CD4-positive, alpha-beta memory T cell (primary cell): Measurements from ENCODE around the gene MYB. TPM values are rescaled to one million over a fixed set of nuclear protein-coding genes. Genes with fewer than 3 reads are reported as not detected.
"Not testable (repeated sequence)": the region's sequence is repeated elsewhere in the genome, so short reads cannot be mapped to it uniquely, and the experiment has no call there.

Experiments
- CTCF ChIA-PET: fragments of 350-600 bp; sonication (Branson Sonifier 250); formaldehyde crosslinking; loops from one replicate; lab custom pipeline; 2021; ENCODE audit warnings: inconsistent platforms; ENCODE audit not compliant: partially characterized antibody; lab: Charles Lee
- POLR2A ChIA-PET: fragments of 350-600 bp; sonication (Branson Sonifier 250); formaldehyde crosslinking; loops from one replicate; lab custom pipeline; 2021; ENCODE audit not compliant: partially characterized antibody; lab: Charles Lee
- DNase-seq, 5 donors: peaks; one replicate each; pipeline versions ENCODE4 v3.0.0 to v3.0.0-alpha.2; 2020 to 2022; ENCODE audit warnings: mixed read lengths in 1 of 5
- H3K27ac ChIP-seq: one replicate; pipeline ENCODE4 v1.7.0; 2013; ENCODE audit warnings: low read depth, low read length
- H3K27me3 ChIP-seq: 2 replicates; pipeline ENCODE4 v1.7.0; 2013; ENCODE audit warnings: mild to moderate bottlenecking, low read length, moderate library complexity; ENCODE audit not compliant: insufficient read depth
- H3K36me3 ChIP-seq: 2 replicates; pipeline ENCODE4 v1.7.0; 2013; ENCODE audit warnings: mild to moderate bottlenecking, low read length, moderate library complexity; ENCODE audit not compliant: insufficient read depth
- H3K4me1 ChIP-seq: 2 replicates; pipeline ENCODE4 v1.7.0; 2013; ENCODE audit warnings: mild to moderate bottlenecking, low read length, moderate library complexity; ENCODE audit not compliant: insufficient read depth
- H3K4me3 ChIP-seq, 2 donors: one replicate each; pipeline ENCODE4 v1.7.0; 2013; ENCODE audit warnings: low read length in 2 of 2, mild to moderate bottlenecking in 1 of 2
- H3K9me3 ChIP-seq, 2 donors: one replicate each; pipeline ENCODE4 v1.7.0; 2013; ENCODE audit warnings: low read length in 2 of 2, control low read depth in 1 of 2; ENCODE audit not compliant: control insufficient read depth in 1 of 2
- H3K27ac Mint-ChIP-seq, 7 donors: one replicate each; pipeline ENCODE4 v1.8.0; 2020 to 2021; ENCODE audit warnings: mixed read lengths in 7 of 7, mild to moderate bottlenecking in 6 of 7, inconsistent platforms in 3 of 7, moderate library complexity in 3 of 7
- H3K27me3 Mint-ChIP-seq, 2 donors: one replicate each; pipeline ENCODE4 v1.8.0; 2020 to 2021; ENCODE audit warnings: mixed read lengths in 2 of 2
- H3K36me3 Mint-ChIP-seq, 2 donors: one replicate each; pipeline ENCODE4 v1.8.0; 2020 to 2021; ENCODE audit warnings: mixed read lengths in 2 of 2, inconsistent platforms in 1 of 2, mild to moderate bottlenecking in 1 of 2
- H3K4me1 Mint-ChIP-seq, 4 donors: one replicate each; pipeline ENCODE4 v1.8.0; 2020 to 2021; ENCODE audit warnings: mixed read lengths in 4 of 4, mild to moderate bottlenecking in 1 of 4
- H3K4me3 Mint-ChIP-seq, 8 donors: one replicate each; pipeline ENCODE4 v1.8.0; 2020 to 2021; ENCODE audit warnings: mixed read lengths in 8 of 8, mild to moderate bottlenecking in 7 of 8, moderate library complexity in 6 of 8, inconsistent platforms in 3 of 8
- H3K9me3 Mint-ChIP-seq, 8 donors: one replicate each; pipeline ENCODE4 v1.8.0; 2020 to 2021; ENCODE audit warnings: mixed read lengths in 8 of 8, mild to moderate bottlenecking in 5 of 8, inconsistent platforms in 3 of 8, moderate library complexity in 1 of 8
- intact Hi-C: fragments of 100-400 bp; cut with micrococcal nuclease; formaldehyde crosslinking; loops from one replicate; pipeline ENCODE4 v1.15.1; 2023
- polyA plus RNA-seq, 2 donors: library from polyadenylated mRNA; unstranded; fragments of 300-500 nt; fragmentation: Illumina TruSeq; gene quantifications; one replicate each; pipeline ENCODE4 v1.2.3, GENCODE V29; 2021
- total RNA-seq, 2 experiments: library from RNA; stranded (reverse); gene quantifications; one replicate each; pipeline ENCODE4 v1.2.3, GENCODE V29; 2021

The MYB gene
- total and polyA plus RNA-seq, 4 experiments from 2014 or later, result 0.31 to 4.7 (median 2.1) TPM

GRCh38 chr6:135150481-135150880 is 30.6 kb upstream of the MYB start:
- POLR2A ChIA-PET, H3K27ac Mint-ChIP-seq, H3K4me1 ChIP-seq, H3K27ac ChIP-seq, H3K36me3 Mint-ChIP-seq, H3K4me3 Mint-ChIP-seq, H3K9me3 Mint-ChIP-seq, H3K36me3 ChIP-seq, intact Hi-C loops, CTCF ChIA-PET, H3K4me3 ChIP-seq, H3K27me3 Mint-ChIP-seq, H3K9me3 ChIP-seq, DNase-seq, H3K27me3 ChIP-seq: not testable (repeated sequence)
- peaks cover 8 to 22% (median 16%) of the 10 kb centered on the region in 4 donors for H3K4me1 Mint-ChIP-seq

DNA sequence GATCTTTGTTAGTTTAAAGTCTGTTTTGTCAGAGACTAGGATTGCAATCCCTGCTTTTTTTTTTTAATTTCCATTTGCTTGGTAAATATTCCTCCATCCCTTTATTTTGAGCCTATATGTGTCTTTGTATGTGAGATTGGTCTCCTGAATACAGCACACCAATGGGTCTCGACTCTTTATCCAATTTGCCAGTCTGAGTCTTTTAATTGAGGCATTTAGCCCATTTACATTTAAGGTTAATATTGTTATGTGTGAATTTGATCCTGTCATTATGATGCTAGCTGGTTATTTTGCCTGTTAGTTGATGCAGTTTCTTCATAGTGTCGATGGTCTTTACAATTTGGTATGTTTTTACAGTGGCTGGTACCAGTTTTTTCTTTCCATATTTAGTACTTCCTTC is 27.0 kb upstream of the MYB start:
- not testable (repeated sequence) for H3K4me1 Mint-ChIP-seq

DNA sequence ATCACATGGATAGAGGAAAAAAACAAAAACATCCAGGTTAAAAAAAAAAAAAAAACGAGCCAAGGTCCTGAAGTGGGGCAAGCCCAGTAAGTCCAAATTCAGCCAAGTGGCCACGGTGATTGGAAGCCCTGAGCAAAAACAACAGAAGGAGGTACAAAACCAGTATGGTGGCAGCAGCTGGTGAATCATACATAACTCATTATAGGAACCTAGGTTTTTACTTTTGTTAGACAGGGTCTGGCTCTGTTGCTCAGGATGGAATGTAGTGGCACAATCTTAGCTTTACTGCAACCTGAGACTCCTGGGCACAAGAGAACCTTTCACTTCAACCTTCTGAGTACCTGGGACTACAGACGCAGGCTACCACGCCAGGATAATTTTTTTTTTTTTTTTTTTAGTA is 22.7 kb upstream of the MYB start:
- Mint-ChIP-seq H3K4me3 (no peak overlapping the region), H3K4me1 (peaks cover 4 to 26% (median 8%) of the 10 kb centered on the region in 4 donors), H3K27ac (no peak overlapping the region), H3K9me3 (peaks cover 0 to 1% (median 0%) of the 10 kb centered on the region in 8 donors), H3K27me3 (peaks cover 1 to 4% of the 10 kb centered on the region in 2 donors), H3K36me3 (no peaks in the 10 kb centered on the region)
- POLR2A ChIA-PET, result interaction anchor here (1.2 kb wide), 1 partner anchor 10 kb away, joined by 3 read pairs; no protein-coding TSS in a partner anchor
- Histone ChIP-seq H3K4me1 (peaks cover 10% of the 10 kb centered on the region), H3K27me3 (no peaks in the 10 kb centered on the region), H3K9me3 (no peaks in the 10 kb centered on the region), H3K36me3 (no peaks in the 10 kb centered on the region), H3K4me3 (no peak overlapping the region), H3K27ac (no peak overlapping the region)
- CTCF ChIA-PET, result interaction anchor here (0.7 to 0.8 kb wide), 2 partner anchors 32 to 1047 kb away, joined by 3 read pairs; no protein-coding TSS in a partner anchor
- intact Hi-C loops, result no loop called here
- DNase-seq, result no peak

More for the DNA sequence above, 27.0 kb upstream of the MYB start:
- H3K27ac ChIP-seq, H3K27ac Mint-ChIP-seq, H3K4me3 ChIP-seq, H3K9me3 Mint-ChIP-seq, POLR2A ChIA-PET, H3K4me3 Mint-ChIP-seq, H3K27me3 Mint-ChIP-seq, H3K9me3 ChIP-seq, H3K36me3 Mint-ChIP-seq, H3K4me1 ChIP-seq, intact Hi-C loops, H3K27me3 ChIP-seq, H3K36me3 ChIP-seq, DNase-seq: not testable (repeated sequence)
- CTCF ChIA-PET, result interaction anchor here (1.1 to 2.0 kb wide), 2 partner anchors 9 to 11 kb away, joined by 3 to 7 read pairs; no protein-coding TSS in a partner anchor

DNA sequence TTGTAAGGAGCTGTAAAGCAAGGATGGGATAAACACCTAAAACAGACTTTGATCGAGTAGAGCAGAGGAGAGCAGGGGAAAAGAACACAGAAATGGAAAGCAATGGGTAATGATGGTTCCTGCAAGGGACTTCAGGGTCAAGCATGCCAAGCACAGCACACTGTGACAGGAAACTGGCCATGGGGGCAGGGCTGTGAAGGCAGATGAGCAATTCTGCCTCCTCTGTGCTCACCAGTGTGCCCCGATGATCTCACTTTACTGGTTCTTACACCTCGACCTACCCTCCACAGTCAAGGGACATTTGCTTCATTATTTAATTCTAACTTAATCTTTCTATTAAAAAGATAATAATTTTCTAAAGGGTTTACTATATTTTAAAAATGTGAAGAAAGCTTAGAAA is 21.6 kb upstream of the MYB start:
- Histone ChIP-seq H3K9me3 (no peaks in the 10 kb centered on the region), H3K4me3 (no peak overlapping the region), H3K4me1 (peaks cover 12% of the 10 kb centered on the region), H3K27me3 (no peaks in the 10 kb centered on the region), H3K36me3 (no peaks in the 10 kb centered on the region), H3K27ac (no peak overlapping the region)
- Mint-ChIP-seq H3K4me3 (no peak overlapping the region), H3K36me3 (no peaks in the 10 kb centered on the region), H3K4me1 (peaks cover 6 to 27% (median 11%) of the 10 kb centered on the region in 4 donors), H3K9me3 (peaks cover 0 to 1% (median 0%) of the 10 kb centered on the region in 8 donors), H3K27me3 (peaks cover 1 to 4% of the 10 kb centered on the region in 2 donors), H3K27ac (no peak overlapping the region)
- POLR2A ChIA-PET, result no interaction called here
- CTCF ChIA-PET, result interaction anchor here (1.2 kb wide), 1 partner anchor 9 kb away, joined by 4 read pairs; no protein-coding TSS in a partner anchor
- no peak for DNase-seq
- intact Hi-C loops, result no loop called here

DNA sequence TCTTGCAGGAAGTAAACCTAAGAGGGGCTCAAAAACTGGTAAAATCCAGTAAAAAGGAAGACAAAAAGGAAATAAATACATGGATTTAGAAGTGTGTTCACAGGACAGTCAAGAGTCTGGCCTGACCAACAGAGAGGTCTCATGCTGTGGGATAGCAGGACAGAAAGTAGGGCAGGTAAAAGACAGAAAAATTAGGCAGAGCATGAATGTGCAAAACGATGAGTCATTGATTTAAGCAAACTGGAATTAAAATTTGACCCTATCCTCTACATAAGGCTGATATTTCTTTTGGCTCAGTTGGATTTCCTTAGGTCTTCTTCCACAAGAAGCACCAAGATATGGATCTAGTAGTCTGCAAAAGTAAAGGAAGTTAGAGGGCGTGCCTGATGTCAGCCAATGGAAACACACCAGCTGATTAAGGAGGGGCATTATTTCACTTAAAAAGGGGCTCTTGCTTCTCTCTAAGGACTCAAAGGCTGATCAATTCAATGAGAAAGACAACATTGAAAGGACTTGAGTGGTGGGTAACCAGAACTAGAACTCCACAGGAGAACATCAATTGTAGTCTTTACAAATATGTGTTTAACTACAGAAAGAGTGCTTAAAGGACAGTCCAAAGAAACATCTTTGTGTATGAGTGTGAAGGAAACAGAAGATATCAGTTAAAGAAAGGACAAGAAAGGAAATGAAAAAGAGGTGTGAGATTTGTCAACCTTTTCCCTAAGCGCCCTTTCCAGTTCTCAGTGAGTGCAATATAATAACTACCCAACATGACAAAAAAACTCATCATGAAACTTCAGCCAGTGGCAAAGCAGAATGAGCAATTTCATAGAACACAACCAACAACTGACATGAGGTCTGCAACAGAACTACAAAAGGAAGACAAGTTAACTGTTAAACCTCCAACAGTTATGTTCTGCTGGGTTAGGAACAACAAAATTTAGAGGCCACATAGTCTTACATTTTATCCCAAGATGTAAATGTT is 19.4 kb upstream of the MYB start:
- Mint-ChIP-seq H3K9me3 (no peaks in the 10 kb centered on the region), H3K27me3 (peaks cover 0 to 5% of the 10 kb centered on the region in 2 donors), H3K4me1 (peaks cover 6 to 27% (median 11%) of the 10 kb centered on the region in 4 donors), H3K4me3 (no peak overlapping the region), H3K36me3 (no peaks in the 10 kb centered on the region), H3K27ac (no peak overlapping the region)
- Histone ChIP-seq H3K27me3 (no peaks in the 10 kb centered on the region), H3K27ac (no peak overlapping the region), H3K36me3 (no peaks in the 10 kb centered on the region), H3K4me3 (no peak overlapping the region), H3K9me3 (no peaks in the 10 kb centered on the region), H3K4me1 (peaks cover 12% of the 10 kb centered on the region)
- ChIA-PET POLR2A (interaction anchor here (1.3 kb wide), 1 partner anchor 32 kb away, joined by 3 read pairs; no protein-coding TSS in a partner anchor), CTCF (interaction anchor here (1.0 to 3.1 kb wide), 13 partner anchors 9 to 107 kb away, joined by 3 to 24 read pairs (median 6); partner anchors contain the start of genes HBS1L and MYB)
- intact Hi-C loops, result loop anchor here (2.0 kb wide), 1 partner anchor 21 kb away; no protein-coding TSS in a partner anchor
- DNase-seq, result no peak

- Mint-ChIP-seq H3K9me3 (no peaks in the 10 kb centered on the region), H3K4me1 (peaks cover 6 to 27% (median 11%) of the 10 kb centered on the region in 4 donors), H3K4me3 (peak overlapping the region in 6 of 8 donors; percentile 18 to 48 (median 30)), H3K36me3 (no peaks in the 10 kb centered on the region), H3K27ac (peak overlapping the region in 2 of 7 donors; percentile 36 to 37), H3K27me3 (peaks cover 0 to 5% of the 10 kb centered on the region in 2 donors)
- ChIA-PET POLR2A (interaction anchor here (1.3 kb wide), 1 partner anchor 33 kb away, joined by 3 read pairs; no protein-coding TSS in a partner anchor), CTCF (interaction anchor here (0.7 to 3.1 kb wide), 17 partner anchors 8 to 985 kb away, joined by 3 to 24 read pairs (median 5); partner anchors contain the start of genes HBS1L and MYB)
- H3K4me1 ChIP-seq, result peaks cover 12% of the 10 kb centered on the region
- no peaks in the 10 kb centered on the region for H3K27me3 ChIP-seq
- no peaks in the 10 kb centered on the region for H3K9me3 ChIP-seq
- intact Hi-C loops, result loop anchor here (2.0 kb wide), 1 partner anchor 20 kb away; no protein-coding TSS in a partner anchor
- H3K36me3 ChIP-seq, result no peaks in the 10 kb centered on the region
- no peak overlapping the region for H3K27ac ChIP-seq
- DNase-seq, result peak; percentile 3 to 35 (median 19)
- H3K4me3 ChIP-seq, result no peak overlapping the region
These were observed 18.2 kb upstream of the MYB start for GRCh38 chr6:135162678-135163439.
